IMR-90 (cell line): ENCODE data around the gene CABP5. TPM values are rescaled to one million over a fixed set of nuclear protein-coding genes. Genes with fewer than 3 reads are reported as not detected.

Experiments
- ATAC-seq: fragments of 200-7000 bp; cut with Tn5 transposase; 2 replicates; pipeline ENCODE4 v1.9.1; 2020; ENCODE audit warnings: low read depth, mild to moderate bottlenecking, moderate library complexity
- BruUV-seq: library from RNA; stranded (reverse); fragments of 400-500 nt; replicated peaks from 2 replicates; lab custom pipeline; 2021; lab: Mats Ljungman, UMichigan
- CTCF ChIA-PET: fragments of 300-600 bp; formaldehyde crosslinking; extraction: SDS; loops from one replicate; lab custom pipeline; 2021; ENCODE audit warnings: antibody characterized with exemption; lab: Yijun Ruan, JAX
- POLR2A ChIA-PET: fragments of 300-600 bp; sonication (Branson Sonifier 250); formaldehyde crosslinking; loops from one replicate; lab custom pipeline; 2022; ENCODE audit warnings: antibody characterized with exemption; ENCODE audit not compliant: unreplicated experiment; lab: Charles Lee
- DNase-seq: peaks from one replicate; pipeline ENCODE4 v3.0.0; 2013
- H2AFZ ChIP-seq: replicated peaks from 2 replicates; pipeline ENCODE3; 2013; ENCODE audit warnings: low read length, mild to moderate bottlenecking; ENCODE audit not compliant: poor library complexity
- H2AK5ac ChIP-seq: 2 replicates; pipeline ENCODE4 v1.6.1; 2013; ENCODE audit warnings: low read depth, low read length, inconsistent platforms
- H2AK9ac ChIP-seq: replicated peaks from 2 replicates; pipeline ENCODE3; 2013; ENCODE audit warnings: mild to moderate bottlenecking, low read depth, low read length, moderate library complexity; ENCODE audit not compliant: poor library complexity
- H2BK120ac ChIP-seq: 2 replicates; pipeline ENCODE4 v1.6.1; 2013; ENCODE audit warnings: low read depth, low read length, inconsistent platforms
- H2BK15ac ChIP-seq: 3 replicates; pipeline ENCODE4 v1.6.1; 2013; ENCODE audit warnings: low read depth, low read length, inconsistent platforms
- H2BK20ac ChIP-seq: 2 replicates; pipeline ENCODE4 v1.6.1; 2013; ENCODE audit warnings: low read depth, mild to moderate bottlenecking, inconsistent platforms, low read length, moderate library complexity
- H2BK5ac ChIP-seq: 2 replicates; pipeline ENCODE4 v1.6.1; 2013; ENCODE audit warnings: mild to moderate bottlenecking, low read depth, low read length, inconsistent platforms; ENCODE audit not compliant: poor library complexity, severe bottlenecking
- H3K14ac ChIP-seq: replicated peaks from 2 replicates; pipeline ENCODE4 v1.6.1; 2013; ENCODE audit warnings: low read depth, low read length, inconsistent platforms
- H3K18ac ChIP-seq: 2 replicates; pipeline ENCODE4 v1.6.1; 2013; ENCODE audit warnings: low read depth, low read length, control low read depth
- H3K23ac ChIP-seq: 2 replicates; pipeline ENCODE4 v1.6.1; 2013; ENCODE audit warnings: low read depth, low read length, inconsistent platforms
- H3K27ac ChIP-seq: 2 replicates; pipeline ENCODE4 v1.5.1; 2013; ENCODE audit warnings: mild to moderate bottlenecking, control low read depth, low read length; ENCODE audit not compliant: insufficient read depth
- H3K27me3 ChIP-seq: 2 replicates; pipeline ENCODE4 v1.6.1; 2013; ENCODE audit warnings: low read length; ENCODE audit not compliant: control insufficient read depth, insufficient read depth
- H3K36me3 ChIP-seq: 2 replicates; pipeline ENCODE4 v1.6.1; 2013; ENCODE audit warnings: low read length, mixed read lengths; ENCODE audit not compliant: control insufficient read depth, insufficient read depth
- H3K4ac ChIP-seq: 2 replicates; pipeline ENCODE4 v1.6.1; 2013; ENCODE audit warnings: low read depth, low read length, inconsistent platforms
- H3K4me1 ChIP-seq: 2 replicates; pipeline ENCODE4 v1.6.1; 2013; ENCODE audit warnings: low read length, mixed read lengths; ENCODE audit not compliant: control insufficient read depth, insufficient read depth
- H3K4me2 ChIP-seq: 2 replicates; pipeline ENCODE4 v1.6.1; 2013; ENCODE audit warnings: low read depth, mild to moderate bottlenecking, control low read depth, low read length, moderate library complexity
- H3K4me3 ChIP-seq: 2 replicates; pipeline ENCODE4 v1.5.1; 2013; ENCODE audit warnings: low read depth, mild to moderate bottlenecking, control low read depth, low read length, moderate library complexity; ENCODE audit not compliant: insufficient read depth
- H3K56ac ChIP-seq: 2 replicates; pipeline ENCODE4 v1.6.1; 2013; ENCODE audit warnings: low read length, inconsistent platforms; ENCODE audit not compliant: insufficient read depth; ENCODE audit errors: extremely low read depth
- H3K79me1 ChIP-seq, 2 experiments: 2 replicates each; pipeline ENCODE4 v1.6.1; 2013; ENCODE audit warnings: low read length in 2 of 2, inconsistent platforms in 1 of 2, low read depth in 1 of 2
- H3K9ac ChIP-seq: 2 replicates; pipeline ENCODE4 v1.6.1; 2013; ENCODE audit warnings: low read depth, low read length, control low read depth
- H3K9me1 ChIP-seq: 2 replicates; pipeline ENCODE4 v1.6.1; 2013; ENCODE audit warnings: low read length, inconsistent platforms; ENCODE audit not compliant: insufficient read depth
- H3K9me3 ChIP-seq: 2 replicates; pipeline ENCODE4 v1.6.1; 2013; ENCODE audit warnings: low read length; ENCODE audit not compliant: control insufficient read depth, insufficient read depth
- H4K20me1 ChIP-seq: 2 replicates; pipeline ENCODE4 v1.6.1; 2013; ENCODE audit warnings: low read length, inconsistent platforms; ENCODE audit not compliant: insufficient read depth
- H4K5ac ChIP-seq: 2 replicates; pipeline ENCODE4 v1.6.1; 2013; ENCODE audit warnings: mild to moderate bottlenecking, low read depth, low read length, control low read depth
- H4K8ac ChIP-seq, 2 experiments: 2 replicates each; pipeline ENCODE4 v1.6.1; 2013; ENCODE audit warnings: low read depth in 2 of 2, low read length in 2 of 2, control low read depth in 1 of 2, inconsistent platforms in 1 of 2
- H4K91ac ChIP-seq: 2 replicates; pipeline ENCODE4 v1.6.1; 2013; ENCODE audit warnings: low read depth, low read length, inconsistent platforms; ENCODE audit not compliant: insufficient read depth
- BHLHE40 ChIP-seq: fragments of 150-350 bp; IDR thresholded peaks from 2 replicates; pipeline ENCODE4 v1.6.1; 2016; ENCODE audit warnings: mild to moderate bottlenecking, low read depth, low read length
- CEBPB ChIP-seq: IDR thresholded peaks from 2 replicates; pipeline ENCODE4 v1.6.1; 2012; ENCODE audit warnings: low read depth, low read length, improper control_type of control experiment
- CHD1 ChIP-seq: IDR thresholded peaks from 2 replicates; pipeline ENCODE4 v1.6.1; 2012; ENCODE audit warnings: low read depth, low read length, improper control_type of control experiment
- CTCF ChIP-seq: conservative IDR thresholded peaks from 2 replicates; pipeline ENCODE4 v1.5.1; 2012; ENCODE audit warnings: mild to moderate bottlenecking, low read depth, low read length, improper control_type of control experiment
- ELK1 ChIP-seq: fragments of 150-350 bp; IDR thresholded peaks from 2 replicates; pipeline ENCODE4 v1.6.1; 2016; ENCODE audit warnings: low read depth, mild to moderate bottlenecking, low read length, moderate library complexity, borderline replicate concordance
- FOS ChIP-seq: fragments of 150-350 bp; IDR thresholded peaks from 2 replicates; pipeline ENCODE4 v1.6.1; 2016; ENCODE audit warnings: low read depth, low read length
- MAZ ChIP-seq: IDR thresholded peaks from 2 replicates; pipeline ENCODE4 v1.6.1; 2012; ENCODE audit warnings: low read depth, mild to moderate bottlenecking, low read length, improper control_type of control experiment, moderate library complexity, borderline replicate concordance
- MXI1 ChIP-seq: IDR thresholded peaks from 2 replicates; pipeline ENCODE4 v1.6.1; 2012; ENCODE audit warnings: low read depth, mild to moderate bottlenecking, low read length, moderate library complexity, borderline replicate concordance
- NFE2L2 ChIP-seq: fragments of 150-350 bp; IDR thresholded peaks from 2 replicates; pipeline ENCODE4 v1.6.1; 2016; ENCODE audit warnings: low read depth, mild to moderate bottlenecking, low read length
- POLR2A ChIP-seq: IDR thresholded peaks from 2 replicates; pipeline ENCODE4 v1.6.1; 2012; ENCODE audit warnings: mild to moderate bottlenecking, low read depth, low read length
- RAD21 ChIP-seq: IDR thresholded peaks from 2 replicates; pipeline ENCODE4 v1.6.1; 2012; ENCODE audit warnings: low read length, improper control_type of control experiment
- RCOR1 ChIP-seq: IDR thresholded peaks from 2 replicates; pipeline ENCODE4 v1.6.1; 2012; ENCODE audit warnings: mild to moderate bottlenecking, low read length, improper control_type of control experiment; ENCODE audit not compliant: insufficient replicate concordance
- RFX5 ChIP-seq: IDR thresholded peaks from 2 replicates; pipeline ENCODE4 v1.8.0; 2012; ENCODE audit warnings: low read depth, mild to moderate bottlenecking, low read length, moderate library complexity
- SMC3 ChIP-seq: fragments of 150-350 bp; IDR thresholded peaks from 2 replicates; pipeline ENCODE4 v1.6.1; 2016; ENCODE audit warnings: low read depth, mild to moderate bottlenecking, antibody characterized with exemption, low read length, moderate library complexity
- WGBS, 2 experiments: methylation state at CpG; one replicate each; pipeline versions ENCODE4 v1.1.5 to v1.1.7; 2013; ENCODE audit warnings: missing lambda C conversion rate in 2 of 2; ENCODE audit not compliant: insufficient read length in 1 of 2; ENCODE audit errors: extremely low coverage in 2 of 2; 5-methylcytosine and 5-hydroxymethylcytosine counted together
- dilution Hi-C: fragments of 300-500 bp; cut with HindIII; formaldehyde crosslinking; loops from one replicate; pipeline ENCODE4 v1.14.3; 2018; ENCODE audit warnings: low sequenced_read_pairs; ENCODE audit not compliant: unreplicated experiment
- in situ Hi-C: fragments of 300-500 bp; cut with MboI; formaldehyde crosslinking; loops from 3 replicates; pipeline ENCODE4 v1.14.3; 2019; ENCODE audit warnings: low sequenced_read_pairs, inconsistent platforms, mixed read lengths
- intact Hi-C: fragments of 100-400 bp; cut with micrococcal nuclease; formaldehyde crosslinking; loops from 2 replicates; pipeline ENCODE4 v1.10.0; 2022
- polyA plus RNA-seq, 3 experiments: library from polyadenylated mRNA; depleted of rRNA; stranded (reverse); fragments of >200 nt; gene quantifications; 2 replicates each; pipeline ENCODE4 v1.2.3, GENCODE V29; 2012; ENCODE audit warnings: low replicate concordance in 1 of 3
- total RNA-seq: library from RNA; depleted of rRNA; stranded (reverse); fragments of >200 nt; gene quantifications from 2 replicates; pipeline ENCODE4 v1.2.3, GENCODE V29; 2012
- TF ChIP-seq, protein P1 (sequence below): fragments of 150-350 bp; IDR thresholded peaks from 2 replicates; pipeline ENCODE4 v1.6.1; 2017; ENCODE audit warnings: mild to moderate bottlenecking, antibody characterized with exemption, low read length, low read depth

Gene CABP5
- total and polyA plus RNA-seq, 2 of the 4 experiments (the other 2 are of a cell fraction), result not detected

GRCh38 chr19:48060381-48060780 lies 16.5 kb upstream of the CABP5 start:
- Histone ChIP-seq H2BK120ac (no peak overlapping the region), H2AK5ac (no peak overlapping the region), H3K9me1 (no peaks in the 10 kb centered on the region), H4K91ac (no peak overlapping the region), H3K36me3 (no peaks in the 10 kb centered on the region), H4K8ac (no peak overlapping the region), H4K5ac (no peak overlapping the region), H3K27me3 (peaks cover 6% of the 10 kb centered on the region; the same call in 1 of the 2 replicates), H2BK20ac (no peak overlapping the region), H3K79me1 (no peaks in the 10 kb centered on the region), H2BK15ac (no peak overlapping the region), H3K4me1 (no peaks in the 10 kb centered on the region), H2AFZ (no peak overlapping the region), H3K4me2 (no peak overlapping the region), H3K4me3 (no peak overlapping the region), H2BK5ac (no peak overlapping the region), H3K27ac (no peak overlapping the region), H3K23ac (no peak overlapping the region), H3K9me3 (0 out of 2 replicates have a peak, but pooled peaks cover 1% of the 10 kb centered on the region), H2AK9ac (no peak overlapping the region), H3K18ac (no peak overlapping the region), H3K56ac (no peak overlapping the region), H3K4ac (no peak overlapping the region), H3K9ac (no peak overlapping the region), H4K20me1 (no peaks in the 10 kb centered on the region), H3K14ac (no peak overlapping the region)
- TF ChIP-seq CTCF (no peak), ELK1 (no peak), FOS (no peak), MAZ (no peak), MXI1 (no peak), RCOR1 (no peak), CHD1 (no peak), POLR2A (no peak), BHLHE40 (no peak), NFE2L2 (no peak), CEBPB (no peak), SMC3 (no peak), RFX5 (no peak), RAD21 (no peak)
- TF ChIP-seq, protein P1, sequence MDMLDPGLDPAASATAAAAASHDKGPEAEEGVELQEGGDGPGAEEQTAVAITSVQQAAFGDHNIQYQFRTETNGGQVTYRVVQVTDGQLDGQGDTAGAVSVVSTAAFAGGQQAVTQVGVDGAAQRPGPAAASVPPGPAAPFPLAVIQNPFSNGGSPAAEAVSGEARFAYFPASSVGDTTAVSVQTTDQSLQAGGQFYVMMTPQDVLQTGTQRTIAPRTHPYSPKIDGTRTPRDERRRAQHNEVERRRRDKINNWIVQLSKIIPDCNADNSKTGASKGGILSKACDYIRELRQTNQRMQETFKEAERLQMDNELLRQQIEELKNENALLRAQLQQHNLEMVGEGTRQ, result no peak
- intact Hi-C loops (no loop called here), in situ Hi-C loops (no loop called here), dilution Hi-C loops (no loop called here)
- no CpG with 5 or more reads among the region's 5 CpGs for WGBS, 2 experiments
- CTCF ChIA-PET, result no interaction called here
- no peak for DNase-seq
- POLR2A ChIA-PET, result no interaction called here
- no peak for ATAC-seq
- no TSS peak for BruUV-seq
